ENCODE measurements around the gene DOCK3.

Gene DOCK3

DNA sequence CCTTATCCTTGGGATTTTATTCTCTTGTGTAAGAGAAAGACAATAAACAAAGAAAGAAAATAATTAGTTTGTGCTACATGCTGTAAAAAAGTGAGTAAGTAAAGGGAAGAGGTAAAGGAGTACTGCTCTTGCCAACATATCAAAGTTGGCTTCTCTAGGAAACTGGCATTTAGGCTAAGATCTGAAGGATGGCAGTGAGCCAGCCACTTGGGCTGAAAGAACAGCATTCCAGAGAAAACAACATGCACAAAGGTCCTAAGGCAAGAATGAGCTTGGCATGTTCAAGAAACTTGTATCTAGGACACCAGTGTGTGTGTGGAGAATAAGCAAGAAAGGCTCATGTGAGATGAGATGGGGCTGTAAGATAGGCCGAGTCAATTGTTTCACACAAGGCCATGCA, 464.9 kb downstream of the DOCK3 start:
- no peak overlapping the region for H3K4me3 ChIP-seq (ENCODE audit: control insufficient read depth, low read depth, low read length)
- no peak for DNase-seq (ENCODE audit: low read depth)
- TF ChIP-seq, protein P1, sequence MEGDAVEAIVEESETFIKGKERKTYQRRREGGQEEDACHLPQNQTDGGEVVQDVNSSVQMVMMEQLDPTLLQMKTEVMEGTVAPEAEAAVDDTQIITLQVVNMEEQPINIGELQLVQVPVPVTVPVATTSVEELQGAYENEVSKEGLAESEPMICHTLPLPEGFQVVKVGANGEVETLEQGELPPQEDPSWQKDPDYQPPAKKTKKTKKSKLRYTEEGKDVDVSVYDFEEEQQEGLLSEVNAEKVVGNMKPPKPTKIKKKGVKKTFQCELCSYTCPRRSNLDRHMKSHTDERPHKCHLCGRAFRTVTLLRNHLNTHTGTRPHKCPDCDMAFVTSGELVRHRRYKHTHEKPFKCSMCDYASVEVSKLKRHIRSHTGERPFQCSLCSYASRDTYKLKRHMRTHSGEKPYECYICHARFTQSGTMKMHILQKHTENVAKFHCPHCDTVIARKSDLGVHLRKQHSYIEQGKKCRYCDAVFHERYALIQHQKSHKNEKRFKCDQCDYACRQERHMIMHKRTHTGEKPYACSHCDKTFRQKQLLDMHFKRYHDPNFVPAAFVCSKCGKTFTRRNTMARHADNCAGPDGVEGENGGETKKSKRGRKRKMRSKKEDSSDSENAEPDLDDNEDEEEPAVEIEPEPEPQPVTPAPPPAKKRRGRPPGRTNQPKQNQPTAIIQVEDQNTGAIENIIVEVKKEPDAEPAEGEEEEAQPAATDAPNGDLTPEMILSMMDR (IDR thresholded peaks at IDR 0.05; ENCODE audit: control insufficient read depth, insufficient read depth, low read depth, low read length, missing control alignments), result no peak

DNA sequence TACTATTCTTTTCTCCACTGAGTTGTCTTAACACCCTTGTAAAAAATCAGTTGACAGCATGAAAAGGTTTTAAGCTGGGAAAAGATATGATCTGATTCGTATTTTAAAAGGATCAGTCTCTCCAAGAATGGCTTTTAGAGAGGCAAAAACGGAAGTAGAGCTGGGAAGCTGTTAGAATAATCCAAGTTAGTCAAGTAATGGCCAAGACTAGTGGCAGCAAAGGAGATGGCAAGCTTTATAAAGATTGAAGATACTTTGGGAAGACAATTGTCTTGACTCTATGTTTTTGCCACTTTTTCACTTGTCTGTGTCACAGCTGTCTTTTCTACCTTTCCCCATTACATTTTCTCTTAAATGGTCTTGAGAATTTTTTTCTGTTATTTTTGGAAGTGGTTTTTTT, 466.8 kb downstream of the DOCK3 start:
- DNase-seq (ENCODE audit: low read depth), result no peak
- no peak overlapping the region for H3K4me3 ChIP-seq (ENCODE audit: control insufficient read depth, low read depth, low read length)
- TF ChIP-seq, protein P1 (IDR thresholded peaks at IDR 0.05; ENCODE audit: control insufficient read depth, insufficient read depth, low read depth, low read length, missing control alignments), result no peak

DNA sequence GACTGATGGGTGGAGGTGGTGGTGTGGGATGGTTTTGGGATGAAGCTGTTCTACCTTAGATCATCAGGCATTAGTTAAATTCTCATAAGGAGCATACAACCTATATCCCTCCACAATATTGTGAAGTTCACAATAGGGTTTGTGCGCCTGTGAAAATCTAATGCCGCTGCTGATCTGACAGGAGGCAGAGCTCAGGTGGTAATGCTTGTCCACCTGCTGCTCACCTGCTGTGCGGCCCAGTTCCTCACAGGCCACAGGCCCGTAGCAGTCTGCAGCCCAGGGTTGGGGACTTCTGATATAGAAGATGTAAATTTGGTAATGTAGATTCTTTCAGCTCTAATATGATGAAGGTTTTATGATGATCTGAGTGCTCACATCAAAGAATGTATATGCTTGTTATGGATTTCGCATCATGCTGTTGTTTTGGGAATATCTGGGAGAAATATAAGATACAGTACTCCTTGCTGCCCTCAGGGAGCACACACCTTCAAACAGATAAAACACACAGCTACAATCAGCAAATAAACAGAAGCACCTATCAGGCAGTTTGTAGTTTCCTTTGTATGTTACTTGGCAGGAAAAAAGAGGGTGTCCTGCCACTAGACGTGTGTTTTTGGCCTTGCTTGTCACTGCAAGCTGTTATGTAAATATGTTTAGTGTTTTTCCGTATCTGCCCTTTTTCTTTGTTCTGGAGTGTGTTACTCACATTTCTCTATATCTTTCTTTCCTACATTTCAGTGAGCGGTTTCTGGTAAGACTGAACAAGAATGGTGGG, 471.3 kb downstream of the DOCK3 start:
- H3K4me3 ChIP-seq (ENCODE audit: control insufficient read depth, low read depth, low read length), result no peak overlapping the region
- TF ChIP-seq, protein P1 (IDR thresholded peaks at IDR 0.05; ENCODE audit: control insufficient read depth, insufficient read depth, low read depth, low read length, missing control alignments), result no peak
- no peak for DNase-seq (ENCODE audit: low read depth)

DNA sequence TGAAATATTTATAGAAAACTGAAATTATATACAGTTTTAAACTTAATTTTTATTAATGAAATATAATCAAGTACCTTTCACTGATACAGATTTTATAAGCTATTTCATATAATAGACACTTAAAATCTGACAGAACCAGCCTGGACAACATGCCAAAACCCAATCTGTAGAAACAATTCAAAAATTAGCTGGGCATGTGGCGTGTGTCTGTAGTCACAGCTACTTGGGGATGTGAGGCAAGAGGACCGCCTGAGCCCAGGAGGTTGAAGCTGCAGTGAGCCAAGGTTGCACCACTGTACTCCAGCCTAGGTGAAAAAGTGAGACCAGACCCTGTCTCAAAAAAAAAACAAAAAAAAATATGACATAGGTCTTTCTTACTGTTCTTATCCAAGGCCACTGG, 472.1 kb downstream of the DOCK3 start:
- TF ChIP-seq, protein P1 (IDR thresholded peaks at IDR 0.05; ENCODE audit: control insufficient read depth, insufficient read depth, low read depth, low read length, missing control alignments), result no peak
- DNase-seq (ENCODE audit: low read depth), result no peak
- H3K4me3 ChIP-seq (ENCODE audit: control insufficient read depth, low read depth, low read length), result no peak overlapping the region

DNA sequence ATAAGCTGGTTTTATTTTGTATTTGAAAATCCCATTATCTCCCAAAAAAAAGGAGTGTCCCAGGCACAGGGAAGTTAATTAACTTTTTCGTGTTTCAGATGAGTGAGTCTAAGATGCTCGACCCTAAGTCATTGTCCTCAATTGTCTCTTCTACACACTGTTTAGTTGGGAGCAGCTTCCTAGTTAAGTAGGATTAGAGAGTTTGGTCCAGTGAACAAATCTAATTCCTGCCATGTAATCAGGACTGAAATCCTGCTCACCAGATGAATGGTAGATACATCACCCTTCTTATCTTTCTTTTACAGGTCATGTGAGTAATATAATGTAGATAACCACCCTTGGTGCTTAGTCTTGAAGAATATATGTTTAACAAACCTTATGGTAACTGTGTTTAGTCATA, 481.4 kb downstream of the DOCK3 start:
- DNase-seq (ENCODE audit: low read depth), result no peak
- TF ChIP-seq, protein P1 (IDR thresholded peaks at IDR 0.05; ENCODE audit: control insufficient read depth, insufficient read depth, low read depth, low read length, missing control alignments), result no peak
- H3K4me3 ChIP-seq (ENCODE audit: control insufficient read depth, low read depth, low read length), result no peak overlapping the region

DNA sequence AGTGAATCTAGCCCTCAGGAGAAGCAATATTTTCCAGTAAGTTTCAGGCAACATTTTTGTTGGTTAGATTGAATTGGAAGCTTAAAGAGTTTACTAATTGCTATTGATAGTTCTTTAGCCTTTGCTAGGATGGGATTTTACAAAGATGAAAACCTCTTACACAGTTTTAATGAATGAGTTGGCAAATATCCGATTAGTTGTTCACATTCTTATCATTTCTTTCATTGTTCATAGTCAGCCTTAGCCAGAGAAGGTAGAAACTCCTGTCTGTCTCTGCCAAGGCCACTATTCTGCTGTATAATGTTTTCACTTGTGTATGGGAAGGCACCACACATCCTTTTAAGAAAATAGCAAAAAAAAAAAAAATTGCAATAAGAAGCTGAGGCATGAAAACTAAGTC, 488.3 kb downstream of the DOCK3 start:
- TF ChIP-seq, protein P1 (IDR thresholded peaks at IDR 0.05; ENCODE audit: control insufficient read depth, insufficient read depth, low read depth, low read length, missing control alignments), result no peak
- no peak for DNase-seq (ENCODE audit: low read depth)
- no peak overlapping the region for H3K4me3 ChIP-seq (ENCODE audit: control insufficient read depth, low read depth, low read length)

Data from AG09309 (cell line).